AG09309 (cell line): ENCODE measurements around the gene TMPRSS9.

ENCODE experiments used
- DNase-seq: peaks from one replicate; pipeline ENCODE4 v3.0.0-alpha.2; 2010; ENCODE audit warnings: low read depth
- H3K4me3 ChIP-seq: 2 replicates; pipeline ENCODE4 v1.5.1; 2011; ENCODE audit warnings: mild to moderate bottlenecking, low read depth, low read length, moderate library complexity; ENCODE audit not compliant: control insufficient read depth
- TF ChIP-seq, protein P1 (sequence below): IDR thresholded peaks from 2 replicates; pipeline ENCODE4 v1.5.1; 2011; ENCODE audit warnings: mild to moderate bottlenecking, low read depth, low read length, inconsistent platforms; ENCODE audit not compliant: insufficient read depth, control insufficient read depth; ENCODE audit errors: missing control alignments

TMPRSS9 gene

DNA sequence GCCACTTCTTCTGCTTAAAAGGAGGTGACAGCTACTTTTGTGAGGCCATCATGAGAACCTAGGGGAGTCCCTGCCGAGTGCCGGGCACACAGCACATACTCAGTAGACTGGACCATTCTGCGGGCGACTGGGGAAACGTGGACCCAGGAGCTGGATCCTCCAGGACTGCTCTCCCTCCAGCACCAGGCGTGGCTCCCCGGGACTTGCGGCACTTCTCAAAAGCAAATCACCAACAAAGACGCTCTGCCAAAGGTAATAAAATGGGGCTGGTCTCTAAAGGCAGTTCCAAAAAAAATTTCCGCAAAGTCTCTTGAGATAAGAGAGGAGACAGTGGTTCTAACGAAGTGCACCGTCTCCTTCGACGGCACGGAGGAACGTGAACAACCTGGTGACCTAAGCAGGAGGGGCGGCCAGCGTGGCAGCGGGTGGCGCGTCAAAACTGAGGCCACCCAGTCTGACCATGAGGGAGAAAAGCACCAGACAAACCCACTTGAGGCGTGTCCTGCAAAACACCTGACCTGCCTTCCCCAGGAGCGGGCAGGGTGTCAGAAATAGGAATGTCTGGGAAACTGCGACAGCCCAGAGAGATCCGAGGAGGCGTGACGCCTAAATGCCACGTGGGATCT is 1.4 kb upstream of the TMPRSS9 start:
- no peak overlapping the region for H3K4me3 ChIP-seq
- DNase-seq: no peak
- TF ChIP-seq, protein P1, sequence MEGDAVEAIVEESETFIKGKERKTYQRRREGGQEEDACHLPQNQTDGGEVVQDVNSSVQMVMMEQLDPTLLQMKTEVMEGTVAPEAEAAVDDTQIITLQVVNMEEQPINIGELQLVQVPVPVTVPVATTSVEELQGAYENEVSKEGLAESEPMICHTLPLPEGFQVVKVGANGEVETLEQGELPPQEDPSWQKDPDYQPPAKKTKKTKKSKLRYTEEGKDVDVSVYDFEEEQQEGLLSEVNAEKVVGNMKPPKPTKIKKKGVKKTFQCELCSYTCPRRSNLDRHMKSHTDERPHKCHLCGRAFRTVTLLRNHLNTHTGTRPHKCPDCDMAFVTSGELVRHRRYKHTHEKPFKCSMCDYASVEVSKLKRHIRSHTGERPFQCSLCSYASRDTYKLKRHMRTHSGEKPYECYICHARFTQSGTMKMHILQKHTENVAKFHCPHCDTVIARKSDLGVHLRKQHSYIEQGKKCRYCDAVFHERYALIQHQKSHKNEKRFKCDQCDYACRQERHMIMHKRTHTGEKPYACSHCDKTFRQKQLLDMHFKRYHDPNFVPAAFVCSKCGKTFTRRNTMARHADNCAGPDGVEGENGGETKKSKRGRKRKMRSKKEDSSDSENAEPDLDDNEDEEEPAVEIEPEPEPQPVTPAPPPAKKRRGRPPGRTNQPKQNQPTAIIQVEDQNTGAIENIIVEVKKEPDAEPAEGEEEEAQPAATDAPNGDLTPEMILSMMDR: no peak

DNA sequence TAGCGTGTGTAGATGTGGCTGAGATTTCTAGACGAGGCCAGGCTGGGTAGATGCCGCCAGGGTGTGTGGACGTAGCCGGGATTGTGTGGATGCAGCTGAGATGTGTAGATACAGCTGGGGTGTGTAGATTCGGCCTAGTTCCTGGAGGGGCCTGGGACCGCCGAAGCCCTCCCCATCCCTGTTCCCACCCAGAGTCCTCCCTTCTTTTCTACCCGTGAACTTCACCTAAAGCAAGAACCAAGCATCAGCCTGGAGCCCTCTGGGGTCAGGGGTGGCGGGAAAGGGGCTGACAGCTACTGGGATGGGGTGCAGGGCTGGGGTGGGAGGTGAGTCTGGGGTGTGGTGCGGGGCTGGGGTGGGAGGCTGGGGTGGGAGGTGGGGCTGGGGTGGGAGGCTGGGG is 768 bp downstream of the TMPRSS9 start:
- no peak for DNase-seq
- H3K4me3 ChIP-seq: no peak overlapping the region
- TF ChIP-seq, protein P1: no peak

- no peak overlapping the region for H3K4me3 ChIP-seq
- DNase-seq: no peak
- TF ChIP-seq, protein P1: no peak
Observed at GRCh38 chr19:2361246-2362045, 1.4 kb downstream of the TMPRSS9 start.

DNA sequence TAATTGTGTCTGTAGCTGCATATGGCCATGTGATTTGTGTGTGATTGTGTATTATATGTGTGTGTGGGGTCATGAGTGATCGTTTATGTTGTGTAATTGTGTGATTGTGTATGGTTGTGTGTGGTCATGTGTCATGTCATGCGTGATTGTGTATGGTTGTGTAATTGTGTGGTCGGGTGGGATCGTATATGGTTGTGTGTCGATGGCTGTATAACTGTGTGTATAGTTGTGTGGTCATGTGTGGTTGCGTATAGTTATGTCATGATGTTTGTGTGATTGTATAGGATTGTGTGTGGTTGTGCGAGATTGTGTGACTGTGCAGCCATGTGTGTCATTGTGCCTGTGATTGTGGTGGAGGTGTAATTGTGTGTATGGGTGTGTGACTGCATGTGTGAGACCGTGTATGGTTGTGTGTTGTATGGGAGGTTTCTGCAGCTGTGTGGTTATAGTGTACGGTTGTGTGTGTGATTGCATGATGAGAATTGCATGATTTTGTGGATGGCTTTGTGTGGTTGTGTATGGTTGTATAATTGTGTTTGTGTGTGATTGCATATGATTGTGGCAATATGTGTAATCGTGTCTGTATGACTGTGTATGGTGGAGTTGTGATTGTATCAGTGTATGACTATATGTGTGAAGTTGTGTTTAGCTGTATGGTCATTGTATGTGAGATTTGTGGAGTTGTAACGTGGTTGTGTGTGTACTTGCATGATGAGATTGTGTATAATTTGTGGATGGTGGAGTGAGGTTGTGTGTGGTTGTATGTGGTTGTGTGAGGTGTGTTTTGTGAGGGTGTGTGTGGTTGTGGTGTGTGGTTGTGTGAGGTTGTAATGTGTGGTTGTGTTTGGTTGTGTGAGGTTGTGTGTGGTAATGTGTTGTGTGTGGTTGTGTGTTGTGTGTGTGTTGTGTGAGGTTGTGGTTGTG is 2.2 kb downstream of the TMPRSS9 start:
- TF ChIP-seq, protein P1: no peak
- no peak overlapping the region for H3K4me3 ChIP-seq
- DNase-seq: no peak

DNA sequence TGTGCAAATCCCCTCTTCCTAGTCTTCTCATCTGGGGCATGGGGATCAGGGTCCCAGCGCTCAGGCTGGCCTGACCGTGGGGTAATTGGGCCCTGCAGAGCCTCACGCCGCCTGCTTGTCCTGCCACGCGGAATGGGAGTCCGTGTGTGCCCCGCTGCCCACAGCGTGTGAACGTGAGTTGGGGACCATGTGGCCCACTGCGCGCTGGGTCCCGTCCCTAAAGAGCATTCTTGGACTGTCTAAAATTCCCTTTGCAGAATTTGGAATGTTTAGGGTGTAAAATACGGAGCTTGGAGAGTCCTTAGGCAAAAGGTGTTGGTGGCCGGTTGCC is 2.9 kb downstream of the TMPRSS9 start:
- DNase-seq: no peak
- TF ChIP-seq, protein P1: no peak
- no peak overlapping the region for H3K4me3 ChIP-seq

DNA sequence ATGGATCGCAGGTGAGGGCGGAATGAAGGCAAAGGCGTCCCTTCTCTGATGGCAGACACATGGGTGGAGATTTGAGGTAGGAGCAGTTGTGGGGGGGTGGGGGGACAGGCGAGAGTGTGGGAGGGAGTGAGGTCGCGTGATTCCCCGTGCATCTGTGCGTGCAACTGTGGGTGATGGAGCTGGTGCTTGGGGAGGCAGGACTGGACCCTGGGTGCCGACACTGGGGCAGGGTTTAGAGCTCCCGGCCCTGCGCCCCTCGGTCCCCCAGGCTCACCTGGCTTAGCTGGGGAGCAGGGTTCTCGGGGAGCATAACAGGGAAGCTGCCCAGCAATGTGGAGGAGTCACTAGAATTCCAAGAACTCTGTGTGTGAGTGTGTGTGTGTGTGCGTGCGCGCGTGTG is 3.4 kb downstream of the TMPRSS9 start:
- no peak overlapping the region for H3K4me3 ChIP-seq
- TF ChIP-seq, protein P1: no peak
- DNase-seq: no peak
